ENCODE data around the gene ZNF627. TPM values are rescaled to one million over a fixed set of nuclear protein-coding genes. Genes with fewer than 3 reads are reported as not detected.
"Not testable (repeated sequence)": the region's sequence is repeated elsewhere in the genome, so short reads cannot be mapped to it uniquely, and the experiment has no call there.

The ZNF627 gene
- total RNA-seq (2014; rRNA removed; shearing (Covaris generic)), result 18.8 and 23.0 TPM in 2 replicates

- peak; percentile 99 for DNase-seq (ENCODE audit: low spot score)
Measured at GRCh38 chr19:11597202-11598102, at the start of gene ZNF627. Gene ZNF627 (plus strand): TSS chr19:11597483. CDS start chr19:11597628, 145 bp downstream.

GRCh38 chr19:11547929-11548700, 49.2 kb upstream of the ZNF627 start:
- DNase-seq (ENCODE audit: low spot score), result no peak

- DNase-seq (ENCODE audit: low spot score), result no peak
Measured at GRCh38 chr19:11549386-11549953, 47.8 kb upstream of the ZNF627 start.

GRCh38 chr19:11550265-11550664, 47.0 kb upstream of the ZNF627 start:
- no peak for DNase-seq (ENCODE audit: low spot score)

- no peak for DNase-seq (ENCODE audit: low spot score)
Measured at GRCh38 chr19:11551603-11552235, 45.6 kb upstream of the ZNF627 start.

GRCh38 chr19:11552666-11553372, 44.5 kb upstream of the ZNF627 start:
- DNase-seq (ENCODE audit: low spot score), result no peak

- DNase-seq (ENCODE audit: low spot score), result no peak
Measured at GRCh38 chr19:11554160-11554559, 43.1 kb upstream of the ZNF627 start.

GRCh38 chr19:11555246-11555645, 42.0 kb upstream of the ZNF627 start:
- DNase-seq (ENCODE audit: low spot score), result no peak

- DNase-seq (ENCODE audit: low spot score), result no peak
Measured at GRCh38 chr19:11556634-11557420, 40.5 kb upstream of the ZNF627 start.

GRCh38 chr19:11558881-11559828, 38.1 kb upstream of the ZNF627 start, which contains the start of gene ELOF1:
Gene ELOF1 (minus strand): TSS chr19:11559230. CDS start chr19:11554347, 4,883 bp downstream.
- DNase-seq (ENCODE audit: low spot score), result peak; percentile 96

GRCh38 chr19:11560404-11561051, 36.8 kb upstream of the ZNF627 start:
- DNase-seq (ENCODE audit: low spot score), result peak; percentile 76

GRCh38 chr19:11563532-11563931, 33.8 kb upstream of the ZNF627 start:
- no peak for DNase-seq (ENCODE audit: low spot score)

GRCh38 chr19:11564082-11564807, 33.0 kb upstream of the ZNF627 start:
- not testable (repeated sequence) for DNase-seq (ENCODE audit: low spot score)

- not testable (repeated sequence) for DNase-seq (ENCODE audit: low spot score)
Measured at GRCh38 chr19:11565649-11565980, 31.7 kb upstream of the ZNF627 start.

GRCh38 chr19:11566164-11566563, 31.1 kb upstream of the ZNF627 start:
- no peak for DNase-seq (ENCODE audit: low spot score)

GRCh38 chr19:11570039-11570462, 27.2 kb upstream of the ZNF627 start:
- no peak for DNase-seq (ENCODE audit: low spot score)

GRCh38 chr19:11573354-11573753, 23.9 kb upstream of the ZNF627 start:
- DNase-seq (ENCODE audit: low spot score), result not testable (repeated sequence)

GRCh38 chr19:11573763-11574162, 23.5 kb upstream of the ZNF627 start:
- not testable (repeated sequence) for DNase-seq (ENCODE audit: low spot score)

Measured in A172 (cell line).